Endothelial cell of hepatic sinusoid (primary cell): ENCODE data around the gene GMFB.

Experiments
- in situ Hi-C: cut with HindIII; loops from 2 replicates; pipeline ENCODE4 v1.10.0; 2017; ENCODE audit warnings: low sequenced_read_pairs

GMFB gene

GRCh38 chr14:54493293-54493692, 4.5 kb upstream of the GMFB start:
- in situ Hi-C loops: loop anchor here (5.0 kb wide), 1 partner anchor 51 kb away; the partner anchor contains the start of gene CNIH1

- in situ Hi-C loops: loop anchor here (5.0 kb wide), 1 partner anchor 48 kb away; the partner anchor contains the start of gene CNIH1
Observed at GRCh38 chr14:54490445-54491175, 1.8 kb upstream of the GMFB start.

- in situ Hi-C loops: loop anchor here (5.0 to 10.0 kb wide), 2 partner anchors 48 to 55 kb away; partner anchors contain the start of gene CNIH1
Observed at GRCh38 chr14:54489731-54490444, 1.1 kb upstream of the GMFB start.

GRCh38 chr14:54489318-54489683, 521 bp upstream of the GMFB start:
- in situ Hi-C loops: loop anchor here (10.0 kb wide), 1 partner anchor 56 kb away; no protein-coding TSS in a partner anchor

- in situ Hi-C loops: loop anchor here (10.0 kb wide), 1 partner anchor 57 kb away; no protein-coding TSS in a partner anchor
Observed at GRCh38 chr14:54488318-54488645, 498 bp downstream of the GMFB start.

- in situ Hi-C loops: loop anchor here (10.0 kb wide), 1 partner anchor 57 kb away; no protein-coding TSS in a partner anchor
Observed at GRCh38 chr14:54487771-54488170, 1.0 kb downstream of the GMFB start.

GRCh38 chr14:54486685-54487084, 2.1 kb downstream of the GMFB start:
- in situ Hi-C loops: loop anchor here (10.0 kb wide), 1 partner anchor 58 kb away; no protein-coding TSS in a partner anchor

- in situ Hi-C loops: loop anchor here (10.0 kb wide), 1 partner anchor 61 kb away; no protein-coding TSS in a partner anchor
Observed at GRCh38 chr14:54483846-54484245, 4.9 kb downstream of the GMFB start.

- in situ Hi-C loops: loop anchor here (10.0 kb wide), 1 partner anchor 62 kb away; no protein-coding TSS in a partner anchor
Observed at GRCh38 chr14:54483073-54483745, 5.6 kb downstream of the GMFB start.

GRCh38 chr14:54481695-54482094, 7.1 kb downstream of the GMFB start:
- in situ Hi-C loops: loop anchor here (10.0 kb wide), 1 partner anchor 63 kb away; no protein-coding TSS in a partner anchor

GRCh38 chr14:54480830-54481562, 7.8 kb downstream of the GMFB start:
- in situ Hi-C loops: loop anchor here (10.0 kb wide), 1 partner anchor 64 kb away; no protein-coding TSS in a partner anchor

- in situ Hi-C loops: no loop called here
Observed at GRCh38 chr14:54478636-54479215, 10.1 kb downstream of the GMFB start.

GRCh38 chr14:54475911-54476310, 12.9 kb downstream of the GMFB start:
- in situ Hi-C loops: no loop called here

- in situ Hi-C loops: no loop called here
Observed at GRCh38 chr14:54475187-54475899, 13.4 kb downstream of the GMFB start.

GRCh38 chr14:54474232-54474793, 14.5 kb downstream of the GMFB start:
- in situ Hi-C loops: no loop called here

GRCh38 chr14:54472315-54472714, 16.5 kb downstream of the GMFB start:
- in situ Hi-C loops: no loop called here

- in situ Hi-C loops: no loop called here
Observed at GRCh38 chr14:54471641-54472040, 17.1 kb downstream of the GMFB start.

GRCh38 chr14:54470701-54471100, 18.1 kb downstream of the GMFB start:
- in situ Hi-C loops: no loop called here

GRCh38 chr14:54467280-54467679, 21.5 kb downstream of the GMFB start:
- in situ Hi-C loops: no loop called here
